ENCODE results near the gene CCNI. TPM values are rescaled to one million over a fixed set of nuclear protein-coding genes. Genes with fewer than 3 reads are reported as not detected.

CCNI gene
- total and polyA plus RNA-seq, 2 donors from 2014 or later, result 172 to 314 TPM

DNA sequence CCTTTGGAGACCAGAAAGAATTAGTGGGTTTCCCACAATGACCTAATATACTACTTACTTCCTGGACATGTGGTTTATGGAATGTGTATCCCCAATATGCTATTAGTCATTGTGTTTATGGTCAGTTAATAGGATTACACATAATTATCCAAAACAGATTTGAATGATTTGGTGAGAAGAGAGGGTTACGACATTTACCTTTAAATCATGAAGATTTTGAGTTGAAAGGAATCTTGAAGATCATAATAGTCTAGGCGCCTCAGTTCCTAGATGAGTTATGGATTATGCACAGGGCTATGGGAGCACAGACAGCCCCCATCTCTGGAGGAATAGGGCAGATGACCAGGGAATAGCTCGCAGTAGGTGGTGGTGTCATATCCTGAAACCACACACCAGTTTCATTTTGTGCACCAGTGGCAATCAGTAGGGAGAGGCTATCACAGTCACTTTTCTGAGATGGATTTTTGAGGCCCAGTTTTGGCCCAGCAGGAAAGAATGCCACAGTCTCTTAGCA lies 64.9 kb downstream of the CCNI start:
- FAIRE-seq (no peak), DNase-seq (no peak)
- no peak overlapping the region for H3K9ac ChIP-seq (ENCODE audit: low read length in 3 of 3)
- H3K9me3 ChIP-seq (ENCODE audit: control insufficient read depth in 2 of 3, insufficient read depth in 1 of 3, low read length in 3 of 3), result no peaks in the 10 kb centered on the region
- H3K27ac ChIP-seq (ENCODE audit: low read depth in 2 of 2, low read length in 2 of 2), result no peak overlapping the region
- peaks cover 11 to 21% (median 11%) of the 10 kb centered on the region in 3 donors for H3K36me3 ChIP-seq (ENCODE audit: control insufficient read depth in 2 of 3, insufficient read depth in 3 of 3, low read length in 3 of 3)
- peaks cover 0 to 8% (median 8%) of the 10 kb centered on the region in 3 donors for H3K4me1 ChIP-seq (ENCODE audit: control insufficient read depth in 2 of 3, insufficient read depth in 2 of 3, low read depth in 1 of 3, low read length in 3 of 3)
- intact Hi-C loops (cut with DNase I), result no loop called here
- no peak overlapping the region for H3K4me3 ChIP-seq (ENCODE audit: low read length in 3 of 3)
- no peaks in the 10 kb centered on the region for H3K27me3 ChIP-seq (ENCODE audit: control insufficient read depth, insufficient read depth, low read length)
- TF ChIP-seq, protein P1, sequence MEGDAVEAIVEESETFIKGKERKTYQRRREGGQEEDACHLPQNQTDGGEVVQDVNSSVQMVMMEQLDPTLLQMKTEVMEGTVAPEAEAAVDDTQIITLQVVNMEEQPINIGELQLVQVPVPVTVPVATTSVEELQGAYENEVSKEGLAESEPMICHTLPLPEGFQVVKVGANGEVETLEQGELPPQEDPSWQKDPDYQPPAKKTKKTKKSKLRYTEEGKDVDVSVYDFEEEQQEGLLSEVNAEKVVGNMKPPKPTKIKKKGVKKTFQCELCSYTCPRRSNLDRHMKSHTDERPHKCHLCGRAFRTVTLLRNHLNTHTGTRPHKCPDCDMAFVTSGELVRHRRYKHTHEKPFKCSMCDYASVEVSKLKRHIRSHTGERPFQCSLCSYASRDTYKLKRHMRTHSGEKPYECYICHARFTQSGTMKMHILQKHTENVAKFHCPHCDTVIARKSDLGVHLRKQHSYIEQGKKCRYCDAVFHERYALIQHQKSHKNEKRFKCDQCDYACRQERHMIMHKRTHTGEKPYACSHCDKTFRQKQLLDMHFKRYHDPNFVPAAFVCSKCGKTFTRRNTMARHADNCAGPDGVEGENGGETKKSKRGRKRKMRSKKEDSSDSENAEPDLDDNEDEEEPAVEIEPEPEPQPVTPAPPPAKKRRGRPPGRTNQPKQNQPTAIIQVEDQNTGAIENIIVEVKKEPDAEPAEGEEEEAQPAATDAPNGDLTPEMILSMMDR (IDR thresholded peaks at IDR 0.05; ENCODE audit: borderline replicate concordance, extremely low read depth, insufficient read depth), result no peak

DNA sequence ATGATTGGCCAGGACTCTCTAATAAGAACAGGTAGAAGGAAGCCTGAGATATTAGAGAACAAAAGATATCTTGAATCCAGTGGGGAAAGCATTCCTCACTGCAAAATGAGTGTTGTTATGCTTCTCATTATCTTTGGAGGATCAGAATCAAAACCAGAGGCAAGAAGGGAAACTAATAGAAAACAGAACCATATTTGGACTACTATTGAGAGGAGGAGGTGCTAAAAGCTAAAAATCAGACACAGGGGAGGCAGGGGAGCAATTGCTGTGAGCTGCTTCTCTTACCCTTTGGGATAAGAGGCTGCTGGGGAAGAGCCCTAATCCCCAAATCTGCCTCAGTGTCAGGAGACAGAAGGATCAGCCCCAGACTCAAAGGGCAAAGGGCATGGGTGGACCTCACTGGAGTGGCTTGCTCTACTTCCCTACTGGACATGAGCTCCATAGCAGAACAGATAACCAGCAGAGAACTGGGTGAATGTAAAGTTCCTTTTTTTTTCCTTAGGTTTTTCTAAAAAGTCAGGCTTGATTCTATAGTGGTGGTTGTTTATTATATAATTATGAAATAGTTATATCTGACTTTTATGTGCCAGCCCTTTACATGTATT lies 66.2 kb downstream of the CCNI start:
- H3K4me3 ChIP-seq (ENCODE audit: low read length in 3 of 3), result no peak overlapping the region
- H3K27ac ChIP-seq (ENCODE audit: low read depth in 2 of 2, low read length in 2 of 2), result no peak overlapping the region
- FAIRE-seq (no peak), DNase-seq (no peak)
- intact Hi-C loops (cut with DNase I), result no loop called here
- H3K27me3 ChIP-seq (ENCODE audit: control insufficient read depth, insufficient read depth, low read length), result no peaks in the 10 kb centered on the region
- no peaks in the 10 kb centered on the region for H3K9me3 ChIP-seq (ENCODE audit: control insufficient read depth in 2 of 3, insufficient read depth in 1 of 3, low read length in 3 of 3)
- TF ChIP-seq, protein P1 (IDR thresholded peaks at IDR 0.05; ENCODE audit: borderline replicate concordance, extremely low read depth, insufficient read depth), result no peak
- H3K4me1 ChIP-seq (ENCODE audit: control insufficient read depth in 2 of 3, insufficient read depth in 2 of 3, low read depth in 1 of 3, low read length in 3 of 3), result peaks cover 0 to 8% (median 8%) of the 10 kb centered on the region in 3 donors
- no peak overlapping the region for H3K9ac ChIP-seq (ENCODE audit: low read length in 3 of 3)
- peaks cover 4 to 17% (median 11%) of the 10 kb centered on the region in 3 donors for H3K36me3 ChIP-seq (ENCODE audit: control insufficient read depth in 2 of 3, insufficient read depth in 3 of 3, low read length in 3 of 3)

DNA sequence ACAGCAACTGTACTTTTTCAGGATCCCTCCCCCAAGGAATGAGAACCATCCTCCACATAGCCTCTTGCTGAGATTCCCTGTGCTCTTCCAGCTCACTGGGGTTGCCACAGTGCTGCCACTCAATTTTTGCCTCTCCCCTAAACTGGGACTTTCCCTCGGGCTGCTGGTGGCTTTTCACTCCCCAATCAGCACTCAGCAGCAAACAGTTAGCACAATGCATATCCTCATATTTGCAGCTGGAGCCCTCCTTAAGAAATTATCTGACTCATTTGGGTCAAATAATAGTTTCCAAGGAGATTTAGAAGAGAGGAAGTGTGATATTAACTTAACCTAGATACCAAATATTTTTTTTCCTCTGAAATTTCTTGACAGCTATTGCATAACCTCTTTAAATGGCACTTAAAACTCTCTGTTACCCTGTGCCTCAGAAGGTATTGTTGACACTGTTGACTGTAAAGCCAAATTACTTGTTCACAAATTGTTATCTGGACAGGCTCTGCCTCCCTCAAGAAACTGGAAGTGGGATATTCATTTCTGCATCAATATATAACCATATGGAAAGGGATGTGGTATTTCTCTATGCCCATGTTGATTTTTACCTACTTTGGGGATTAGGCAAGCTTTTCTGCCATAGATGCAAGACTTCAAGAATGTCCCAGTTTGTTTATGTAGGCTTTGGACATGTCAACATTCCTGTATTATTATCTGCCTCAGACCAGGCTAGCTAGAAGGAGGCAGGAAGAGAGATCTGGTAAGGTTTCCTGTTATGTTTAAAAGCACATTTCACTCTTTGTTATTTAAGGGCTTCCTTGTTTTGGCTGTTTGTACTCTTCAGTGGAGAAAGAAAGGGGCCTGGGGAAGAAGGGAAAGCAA lies 68.2 kb downstream of the CCNI start:
- FAIRE-seq, result no peak

More for the DNA sequence above, 68.2 kb downstream of the CCNI start:
- Histone ChIP-seq H3K4me1 (ENCODE audit: control insufficient read depth in 2 of 3, insufficient read depth in 2 of 3, low read depth in 1 of 3, low read length in 3 of 3) (peaks cover 0 to 16% (median 11%) of the 10 kb centered on the region in 3 donors), H3K36me3 (ENCODE audit: control insufficient read depth in 2 of 3, insufficient read depth in 3 of 3, low read length in 3 of 3) (peaks cover 4 to 13% (median 11%) of the 10 kb centered on the region in 3 donors), H3K4me3 (ENCODE audit: low read length in 3 of 3) (no peak overlapping the region), H3K27me3 (ENCODE audit: control insufficient read depth, insufficient read depth, low read length) (no peaks in the 10 kb centered on the region), H3K9ac (ENCODE audit: low read length in 3 of 3) (no peak overlapping the region), H3K9me3 (ENCODE audit: control insufficient read depth in 2 of 3, insufficient read depth in 1 of 3, low read length in 3 of 3) (no peaks in the 10 kb centered on the region), H3K27ac (ENCODE audit: low read depth in 2 of 2, low read length in 2 of 2) (peak overlapping the region; percentile 13 to 28)
- intact Hi-C loops (cut with DNase I), result no loop called here
- TF ChIP-seq, protein P1 (IDR thresholded peaks at IDR 0.05; ENCODE audit: borderline replicate concordance, extremely low read depth, insufficient read depth), result no peak
- no peak for DNase-seq
